ENCODE data around the gene IQGAP2.

DNA sequence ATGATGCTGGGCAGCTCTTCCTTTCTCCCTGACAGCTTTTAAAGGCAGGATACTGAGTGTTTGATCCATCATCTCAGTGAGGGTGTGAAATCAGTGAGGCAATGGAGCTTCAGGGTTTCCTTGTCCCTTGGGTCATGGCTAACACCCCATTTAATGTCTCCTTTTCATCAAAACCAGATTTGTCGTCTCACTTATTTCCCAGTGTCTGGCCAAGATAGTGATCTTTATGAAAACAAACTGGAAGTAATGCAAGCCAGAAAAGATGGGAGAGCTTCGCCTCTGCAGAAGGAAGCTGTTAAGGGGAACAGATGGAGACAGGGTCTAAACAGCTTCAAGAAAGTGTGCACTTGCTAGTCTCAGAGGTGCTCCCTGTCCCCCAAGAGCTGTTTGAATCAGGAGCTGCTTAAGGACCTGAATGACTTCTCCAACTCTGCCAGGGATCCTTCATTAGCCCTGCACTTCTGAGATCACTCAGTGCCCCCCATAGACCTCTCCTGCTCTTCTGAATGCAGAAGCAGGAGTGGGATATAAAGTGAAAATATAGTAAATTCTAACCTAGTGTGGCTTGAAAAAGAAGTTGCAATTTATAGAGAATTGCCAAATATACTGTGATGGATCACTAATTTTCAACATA lies 124.0 kb downstream of the IQGAP2 start:
- TF ChIP-seq YY1 (IDR thresholded peaks at IDR 0.05; ENCODE audit: insufficient read depth, insufficient read length): no peak
- no peak for TF ChIP-seq SUZ12 (IDR thresholded peaks at IDR 0.05; ENCODE audit: extremely low read depth, insufficient read depth, insufficient read length)
- TF ChIP-seq ZNF274 (IDR thresholded peaks at IDR 0.05; ENCODE audit: low read depth, low read length): no peak
